ENCODE results near the gene TBC1D9.

TBC1D9 gene

GRCh38 chr4:140612357-140612756 lies 143.8 kb downstream of the TBC1D9 start:
- DNase-seq (ENCODE audit: low spot score), result no peak

- no peak for DNase-seq (ENCODE audit: low spot score)
Observed at GRCh38 chr4:140611854-140612253, 144.3 kb downstream of the TBC1D9 start.

GRCh38 chr4:140609548-140610425 lies 146.4 kb downstream of the TBC1D9 start:
- DNase-seq (ENCODE audit: low spot score), result no peak

- no peak for DNase-seq (ENCODE audit: low spot score)
Observed at GRCh38 chr4:140607852-140608251, 148.3 kb downstream of the TBC1D9 start.

- DNase-seq (ENCODE audit: low spot score), result no peak
Observed at GRCh38 chr4:140604544-140604943, 151.6 kb downstream of the TBC1D9 start.

- no peak for DNase-seq (ENCODE audit: low spot score)
Observed at GRCh38 chr4:140603286-140603685, 152.9 kb downstream of the TBC1D9 start.

GRCh38 chr4:140602714-140603113 lies 153.5 kb downstream of the TBC1D9 start:
- no peak for DNase-seq (ENCODE audit: low spot score)

GRCh38 chr4:140600408-140600807 lies 155.8 kb downstream of the TBC1D9 start:
- no peak for DNase-seq (ENCODE audit: low spot score)

- DNase-seq (ENCODE audit: low spot score), result no peak
Observed at GRCh38 chr4:140595065-140595464, 161.1 kb downstream of the TBC1D9 start.

- DNase-seq (ENCODE audit: low spot score), result no peak
Observed at GRCh38 chr4:140584439-140584838, 171.7 kb downstream of the TBC1D9 start.

- DNase-seq (ENCODE audit: low spot score), result no peak
Observed at GRCh38 chr4:140581078-140581477, 175.1 kb downstream of the TBC1D9 start.

- no peak for DNase-seq (ENCODE audit: low spot score)
Observed at GRCh38 chr4:140579278-140579677, 176.9 kb downstream of the TBC1D9 start.

- DNase-seq (ENCODE audit: low spot score), result no peak
Observed at GRCh38 chr4:140575489-140575888, 180.7 kb downstream of the TBC1D9 start.

- no peak for DNase-seq (ENCODE audit: low spot score)
Observed at GRCh38 chr4:140571620-140572019, 184.6 kb downstream of the TBC1D9 start.

All from CD4-positive, alpha-beta T cell treated with Interleukin-6 at 100 ng/mL for 8 hours (primary cell).